ENCODE measurements around the gene PYGB.

DNA sequence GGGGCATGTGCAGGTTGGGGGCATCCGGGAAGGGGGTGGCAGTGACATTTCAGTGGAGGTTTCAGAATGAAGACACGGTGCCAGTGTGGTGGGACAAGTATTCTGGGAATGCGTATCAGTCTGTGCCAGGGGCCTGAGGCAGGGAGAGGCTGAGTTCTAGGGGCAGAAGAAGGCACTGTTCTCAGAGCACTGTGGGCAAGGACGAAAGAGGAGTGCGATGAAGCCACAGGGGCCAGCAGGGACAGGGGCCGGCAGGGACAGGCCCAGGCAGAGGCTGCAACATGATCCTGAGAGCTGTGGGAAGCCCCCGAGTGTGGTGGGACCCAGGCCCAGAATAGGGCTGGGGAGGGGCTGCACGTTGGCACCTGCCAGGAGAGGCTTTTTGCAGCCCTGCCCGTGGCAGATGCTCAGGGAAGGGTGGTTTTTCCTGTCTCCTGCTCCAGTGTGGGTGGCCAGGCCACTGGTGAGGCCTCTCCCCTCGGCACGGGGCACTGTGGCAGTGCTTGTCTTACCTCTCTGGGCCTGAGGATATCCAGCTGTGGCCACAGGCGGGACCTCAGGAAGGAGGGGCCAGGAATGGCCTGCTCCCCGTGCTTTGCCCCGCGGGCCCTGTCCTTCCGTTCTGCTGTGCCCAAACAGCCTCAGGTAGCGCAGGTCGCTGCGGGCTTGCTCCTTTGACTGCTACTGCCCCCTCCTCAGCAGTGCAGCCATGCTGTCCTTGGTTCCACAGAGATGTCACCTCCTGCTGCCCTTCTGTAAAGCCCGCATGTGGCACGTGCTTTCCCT, 42.4 kb upstream of the PYGB start:
- TF ChIP-seq, protein P1, sequence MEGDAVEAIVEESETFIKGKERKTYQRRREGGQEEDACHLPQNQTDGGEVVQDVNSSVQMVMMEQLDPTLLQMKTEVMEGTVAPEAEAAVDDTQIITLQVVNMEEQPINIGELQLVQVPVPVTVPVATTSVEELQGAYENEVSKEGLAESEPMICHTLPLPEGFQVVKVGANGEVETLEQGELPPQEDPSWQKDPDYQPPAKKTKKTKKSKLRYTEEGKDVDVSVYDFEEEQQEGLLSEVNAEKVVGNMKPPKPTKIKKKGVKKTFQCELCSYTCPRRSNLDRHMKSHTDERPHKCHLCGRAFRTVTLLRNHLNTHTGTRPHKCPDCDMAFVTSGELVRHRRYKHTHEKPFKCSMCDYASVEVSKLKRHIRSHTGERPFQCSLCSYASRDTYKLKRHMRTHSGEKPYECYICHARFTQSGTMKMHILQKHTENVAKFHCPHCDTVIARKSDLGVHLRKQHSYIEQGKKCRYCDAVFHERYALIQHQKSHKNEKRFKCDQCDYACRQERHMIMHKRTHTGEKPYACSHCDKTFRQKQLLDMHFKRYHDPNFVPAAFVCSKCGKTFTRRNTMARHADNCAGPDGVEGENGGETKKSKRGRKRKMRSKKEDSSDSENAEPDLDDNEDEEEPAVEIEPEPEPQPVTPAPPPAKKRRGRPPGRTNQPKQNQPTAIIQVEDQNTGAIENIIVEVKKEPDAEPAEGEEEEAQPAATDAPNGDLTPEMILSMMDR (IDR thresholded peaks at IDR 0.05): no peak
- no peak for TF ChIP-seq EZH2 (IDR thresholded peaks at IDR 0.05; ENCODE audit: borderline replicate concordance, insufficient read depth, low read depth, low read length, poor library complexity, severe bottlenecking)

Data from B cell (primary cell).